ENCODE data around the gene ISM2. TPM values are rescaled to one million over a fixed set of nuclear protein-coding genes. Genes with fewer than 3 reads are reported as not detected.

The ISM2 gene
- total RNA-seq, 1 experiment from 2014 or later, result 2.6 TPM

DNA sequence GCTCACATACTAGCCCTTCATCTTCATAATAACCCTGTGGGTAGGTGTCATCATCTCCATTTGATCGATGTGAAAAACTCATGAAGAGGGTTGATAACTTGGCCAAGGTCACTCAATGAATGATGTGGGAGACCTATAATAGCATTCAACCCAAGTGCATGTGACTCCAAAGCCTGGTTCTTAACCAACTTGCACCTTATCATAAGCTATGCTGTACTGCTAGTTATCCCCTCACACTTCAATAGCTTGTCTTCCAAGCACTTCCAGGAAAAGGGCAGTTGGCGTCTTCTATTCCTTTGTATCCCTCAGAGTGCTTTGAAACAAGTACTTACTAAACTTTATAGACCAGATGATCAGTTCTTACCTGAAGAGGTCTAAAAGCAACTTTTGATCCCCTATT is 56.4 kb downstream of the ISM2 start:
- H3K36me3 ChIP-seq (ENCODE audit: control insufficient read depth, insufficient read depth, low read length), result no peaks in the 10 kb centered on the region; the same call in 1 of the 2 replicates
- BruUV-seq (replicated peaks), result no TSS peak
- CTCF ChIA-PET, result no interaction called here

DNA sequence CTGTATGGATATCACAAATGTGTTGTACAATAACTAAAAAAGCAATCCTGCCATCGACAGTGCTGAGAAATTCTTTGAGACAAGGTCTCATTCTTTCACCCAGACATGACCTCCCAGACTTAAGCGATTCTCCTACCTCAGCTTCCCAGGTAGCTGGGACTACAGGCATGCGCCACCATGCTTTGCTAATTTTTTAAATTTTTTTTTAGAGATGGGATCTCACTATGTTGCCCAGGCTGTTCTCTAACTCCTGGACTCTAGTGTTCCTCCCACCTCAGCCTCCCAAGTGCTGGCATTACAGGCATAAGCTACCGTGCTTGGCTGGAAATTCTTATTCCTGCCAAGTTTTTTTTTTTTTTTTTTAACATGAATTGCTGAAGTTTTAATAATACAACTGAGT is 58.8 kb downstream of the ISM2 start:
- DNase-seq (ENCODE audit: low read depth, low spot score), result no peak
- in situ Hi-C loops (cut with HindIII; ENCODE audit: low pct_unique_long_range_greater_than_20kb, low sequenced_read_pairs) (no loop called here), intact Hi-C loops (cut with micrococcal nuclease; ENCODE audit: unreplicated experiment) (no loop called here)
- Histone ChIP-seq H3K4me1 (ENCODE audit: control insufficient read depth, insufficient read depth, low read length) (no peaks in the 10 kb centered on the region), H3K36me3 (ENCODE audit: control insufficient read depth, insufficient read depth, low read length) (no peaks in the 10 kb centered on the region; the same call in 1 of the 2 replicates), H3K4me3 (ENCODE audit: low read depth in 2 of 2, low read length in 2 of 2) (no peak overlapping the region), H3K27me3 (ENCODE audit: control insufficient read depth, insufficient read depth, low read length) (no peaks in the 10 kb centered on the region), H3K27ac (ENCODE audit: low read length) (no peak overlapping the region), H3K9me3 (ENCODE audit: control insufficient read depth, insufficient read depth, low read depth, low read length) (no peaks in the 10 kb centered on the region)
- ATAC-seq, result no peak
- TF ChIP-seq SIN3A (IDR thresholded peaks at IDR 0.05; ENCODE audit: borderline replicate concordance, insufficient read depth, low read depth, low read length) (no peak), POLR2AphosphoS5 (IDR thresholded peaks at IDR 0.05; ENCODE audit: low read depth, low read length) (no peak), TCF7L2 (IDR thresholded peaks at IDR 0.05; ENCODE audit: low read depth, low read length) (no peak)
- TF ChIP-seq, protein P1, sequence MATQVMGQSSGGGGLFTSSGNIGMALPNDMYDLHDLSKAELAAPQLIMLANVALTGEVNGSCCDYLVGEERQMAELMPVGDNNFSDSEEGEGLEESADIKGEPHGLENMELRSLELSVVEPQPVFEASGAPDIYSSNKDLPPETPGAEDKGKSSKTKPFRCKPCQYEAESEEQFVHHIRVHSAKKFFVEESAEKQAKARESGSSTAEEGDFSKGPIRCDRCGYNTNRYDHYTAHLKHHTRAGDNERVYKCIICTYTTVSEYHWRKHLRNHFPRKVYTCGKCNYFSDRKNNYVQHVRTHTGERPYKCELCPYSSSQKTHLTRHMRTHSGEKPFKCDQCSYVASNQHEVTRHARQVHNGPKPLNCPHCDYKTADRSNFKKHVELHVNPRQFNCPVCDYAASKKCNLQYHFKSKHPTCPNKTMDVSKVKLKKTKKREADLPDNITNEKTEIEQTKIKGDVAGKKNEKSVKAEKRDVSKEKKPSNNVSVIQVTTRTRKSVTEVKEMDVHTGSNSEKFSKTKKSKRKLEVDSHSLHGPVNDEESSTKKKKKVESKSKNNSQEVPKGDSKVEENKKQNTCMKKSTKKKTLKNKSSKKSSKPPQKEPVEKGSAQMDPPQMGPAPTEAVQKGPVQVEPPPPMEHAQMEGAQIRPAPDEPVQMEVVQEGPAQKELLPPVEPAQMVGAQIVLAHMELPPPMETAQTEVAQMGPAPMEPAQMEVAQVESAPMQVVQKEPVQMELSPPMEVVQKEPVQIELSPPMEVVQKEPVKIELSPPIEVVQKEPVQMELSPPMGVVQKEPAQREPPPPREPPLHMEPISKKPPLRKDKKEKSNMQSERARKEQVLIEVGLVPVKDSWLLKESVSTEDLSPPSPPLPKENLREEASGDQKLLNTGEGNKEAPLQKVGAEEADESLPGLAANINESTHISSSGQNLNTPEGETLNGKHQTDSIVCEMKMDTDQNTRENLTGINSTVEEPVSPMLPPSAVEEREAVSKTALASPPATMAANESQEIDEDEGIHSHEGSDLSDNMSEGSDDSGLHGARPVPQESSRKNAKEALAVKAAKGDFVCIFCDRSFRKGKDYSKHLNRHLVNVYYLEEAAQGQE (IDR thresholded peaks at IDR 0.05; ENCODE audit: insufficient read depth in 1 of 2, low read depth in 2 of 2, low read length in 1 of 2), result no peak
- TF ChIP-seq, protein P2, sequence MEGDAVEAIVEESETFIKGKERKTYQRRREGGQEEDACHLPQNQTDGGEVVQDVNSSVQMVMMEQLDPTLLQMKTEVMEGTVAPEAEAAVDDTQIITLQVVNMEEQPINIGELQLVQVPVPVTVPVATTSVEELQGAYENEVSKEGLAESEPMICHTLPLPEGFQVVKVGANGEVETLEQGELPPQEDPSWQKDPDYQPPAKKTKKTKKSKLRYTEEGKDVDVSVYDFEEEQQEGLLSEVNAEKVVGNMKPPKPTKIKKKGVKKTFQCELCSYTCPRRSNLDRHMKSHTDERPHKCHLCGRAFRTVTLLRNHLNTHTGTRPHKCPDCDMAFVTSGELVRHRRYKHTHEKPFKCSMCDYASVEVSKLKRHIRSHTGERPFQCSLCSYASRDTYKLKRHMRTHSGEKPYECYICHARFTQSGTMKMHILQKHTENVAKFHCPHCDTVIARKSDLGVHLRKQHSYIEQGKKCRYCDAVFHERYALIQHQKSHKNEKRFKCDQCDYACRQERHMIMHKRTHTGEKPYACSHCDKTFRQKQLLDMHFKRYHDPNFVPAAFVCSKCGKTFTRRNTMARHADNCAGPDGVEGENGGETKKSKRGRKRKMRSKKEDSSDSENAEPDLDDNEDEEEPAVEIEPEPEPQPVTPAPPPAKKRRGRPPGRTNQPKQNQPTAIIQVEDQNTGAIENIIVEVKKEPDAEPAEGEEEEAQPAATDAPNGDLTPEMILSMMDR (IDR thresholded peaks at IDR 0.05), result no peak
- BruUV-seq (replicated peaks), result no TSS peak
- ChIA-PET POLR2A (no interaction called here), CTCF (no interaction called here)

More for the DNA sequence above, 56.4 kb downstream of the ISM2 start:
- Histone ChIP-seq H3K4me3 (ENCODE audit: low read depth in 2 of 2, low read length in 2 of 2) (no peak overlapping the region), H3K4me1 (ENCODE audit: control insufficient read depth, insufficient read depth, low read length) (no peaks in the 10 kb centered on the region), H3K27ac (ENCODE audit: low read length) (no peak overlapping the region), H3K27me3 (ENCODE audit: control insufficient read depth, insufficient read depth, low read length) (no peaks in the 10 kb centered on the region), H3K9me3 (ENCODE audit: control insufficient read depth, insufficient read depth, low read depth, low read length) (no peaks in the 10 kb centered on the region)
- ATAC-seq, result no peak
- TF ChIP-seq POLR2AphosphoS5 (IDR thresholded peaks at IDR 0.05; ENCODE audit: low read depth, low read length), result no peak
- TF ChIP-seq TCF7L2 (IDR thresholded peaks at IDR 0.05; ENCODE audit: low read depth, low read length), result no peak
- no peak for TF ChIP-seq SIN3A (IDR thresholded peaks at IDR 0.05; ENCODE audit: borderline replicate concordance, insufficient read depth, low read depth, low read length)
- TF ChIP-seq, protein P2 (IDR thresholded peaks at IDR 0.05), result no peak
- TF ChIP-seq, protein P1 (IDR thresholded peaks at IDR 0.05; ENCODE audit: insufficient read depth in 1 of 2, low read depth in 2 of 2, low read length in 1 of 2), result no peak
- POLR2A ChIA-PET, result no interaction called here
- DNase-seq (ENCODE audit: low read depth, low spot score), result no peak
- in situ Hi-C loops (cut with HindIII; ENCODE audit: low pct_unique_long_range_greater_than_20kb, low sequenced_read_pairs), result no loop called here
- intact Hi-C loops (cut with micrococcal nuclease; ENCODE audit: unreplicated experiment), result no loop called here
